OCI-LY1 (cell line): ENCODE results near the gene NOX5.

ENCODE experiments used
- H2AFZ ChIP-seq: fragments of 200-600 bp; sonication (generic), shearing (Covaris generic); 2 replicates; pipeline ENCODE4 v1.6.0; 2014; ENCODE audit warnings: antibody characterized with exemption, mild to moderate bottlenecking, low read length
- H3F3A ChIP-seq: fragments of 200-600 bp; sonication (generic), shearing (Covaris generic); 2 replicates; pipeline ENCODE4 v1.6.0; 2014; ENCODE audit warnings: mild to moderate bottlenecking, antibody characterized with exemption, low read length, moderate library complexity; ENCODE audit not compliant: insufficient read depth
- H3K27ac ChIP-seq: fragments of 200-600 bp; sonication (generic); 2 replicates; pipeline ENCODE4 v1.5.1; 2014; ENCODE audit warnings: low read length, mixed run types, mild to moderate bottlenecking, low read depth; ENCODE audit not compliant: poor library complexity, severe bottlenecking
- H3K27me3 ChIP-seq: fragments of 200-600 bp; sonication (generic); 2 replicates; pipeline ENCODE4 v1.6.0; 2014; ENCODE audit warnings: antibody characterized with exemption, mild to moderate bottlenecking, low read length, moderate library complexity; ENCODE audit not compliant: insufficient read depth
- H3K36me3 ChIP-seq: fragments of 200-600 bp; sonication (generic); 2 replicates; pipeline ENCODE4 v1.6.1; 2014; ENCODE audit warnings: mild to moderate bottlenecking, antibody characterized with exemption, low read length, moderate library complexity, mixed read lengths; ENCODE audit not compliant: insufficient read depth
- H3K4me1 ChIP-seq: fragments of 200-600 bp; sonication (generic); 2 replicates; pipeline ENCODE4 v1.5.1; 2014; ENCODE audit warnings: mild to moderate bottlenecking, low read length, moderate library complexity; ENCODE audit not compliant: insufficient read depth, severe bottlenecking
- H3K4me2 ChIP-seq: fragments of 200-600 bp; sonication (generic), shearing (Covaris generic); 2 replicates; pipeline ENCODE4 v1.6.1; 2014; ENCODE audit warnings: low read length
- H3K4me3 ChIP-seq: fragments of 200-600 bp; sonication (generic); 2 replicates; pipeline ENCODE4 v1.5.1; 2014; ENCODE audit warnings: low read length, low read depth, mild to moderate bottlenecking, mixed read lengths; ENCODE audit not compliant: poor library complexity, severe bottlenecking
- H3K79me2 ChIP-seq: fragments of 200-600 bp; shearing (Covaris generic); 2 replicates; pipeline ENCODE4 v1.6.1; 2016; ENCODE audit warnings: mixed run types, low read length, mixed read lengths; ENCODE audit not compliant: insufficient read depth
- H3K9ac ChIP-seq: fragments of 200-600 bp; sonication (generic), shearing (Covaris generic); 2 replicates; pipeline ENCODE4 v1.6.1; 2014; ENCODE audit warnings: mild to moderate bottlenecking, low read length, mixed read lengths
- H3K9me2 ChIP-seq: fragments of 200-600 bp; sonication (generic), shearing (Covaris generic); 2 replicates; pipeline ENCODE4 v1.6.1; 2014; ENCODE audit warnings: low read depth, mild to moderate bottlenecking, low read length, mixed read lengths
- H3K9me3 ChIP-seq: fragments of 200-600 bp; shearing (Covaris generic); 2 replicates; pipeline ENCODE4 v1.6.1; 2014; ENCODE audit warnings: low read length, mixed read lengths
- H4K20me1 ChIP-seq: fragments of 200-600 bp; sonication (generic), shearing (Covaris generic); 2 replicates; pipeline ENCODE4 v1.6.0; 2016; ENCODE audit warnings: mild to moderate bottlenecking, low read length; ENCODE audit not compliant: insufficient read depth
- EZH2 ChIP-seq: fragments of 200-600 bp; sonication (generic), shearing (Covaris generic); IDR thresholded peaks from 2 replicates; pipeline ENCODE4 v1.8.0; 2017; ENCODE audit warnings: borderline replicate concordance, mixed run types, mild to moderate bottlenecking, antibody characterized with exemption, low read length, moderate library complexity, mixed read lengths
- TF ChIP-seq, protein P1 (sequence below): fragments of 200-600 bp; sonication (generic), shearing (Covaris generic); IDR thresholded peaks from 2 replicates; pipeline ENCODE4 v1.5.1; 2017; ENCODE audit warnings: mild to moderate bottlenecking, antibody characterized with exemption, low read length, moderate library complexity, mixed read lengths

The NOX5 gene

DNA sequence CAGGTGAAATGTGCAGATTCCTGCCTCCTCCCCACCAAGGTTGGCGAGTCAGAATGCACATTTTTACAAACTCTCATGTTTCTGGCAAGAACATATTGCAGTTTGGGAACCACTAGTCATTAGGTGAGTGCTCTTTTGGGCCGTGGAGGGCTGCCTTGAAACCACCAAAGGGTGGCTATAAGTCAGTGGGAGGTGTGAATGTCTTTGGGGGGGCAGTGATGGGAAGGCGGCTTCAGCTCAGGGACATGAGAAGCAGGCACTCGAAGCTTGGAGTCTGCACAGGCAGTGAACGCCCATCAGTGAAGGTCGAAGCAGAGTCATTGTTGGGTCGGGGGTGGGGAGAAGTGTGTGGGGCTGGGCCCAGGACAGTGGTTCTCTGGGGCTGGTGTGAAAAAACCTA lies 1.1 kb downstream of the NOX5 start:
- Histone ChIP-seq H3K9me3 (no peaks in the 10 kb centered on the region), H3F3A (no peaks in the 10 kb centered on the region), H3K9me2 (no peaks in the 10 kb centered on the region), H3K4me1 (no peaks in the 10 kb centered on the region), H3K36me3 (no peaks in the 10 kb centered on the region), H3K4me2 (no peak overlapping the region), H3K79me2 (no peaks in the 10 kb centered on the region), H3K4me3 (no peak overlapping the region), H4K20me1 (no peaks in the 10 kb centered on the region), H3K27me3 (no peaks in the 10 kb centered on the region), H3K27ac (no peak overlapping the region), H3K9ac (no peak overlapping the region), H2AFZ (no peak overlapping the region)
- TF ChIP-seq, protein P1, sequence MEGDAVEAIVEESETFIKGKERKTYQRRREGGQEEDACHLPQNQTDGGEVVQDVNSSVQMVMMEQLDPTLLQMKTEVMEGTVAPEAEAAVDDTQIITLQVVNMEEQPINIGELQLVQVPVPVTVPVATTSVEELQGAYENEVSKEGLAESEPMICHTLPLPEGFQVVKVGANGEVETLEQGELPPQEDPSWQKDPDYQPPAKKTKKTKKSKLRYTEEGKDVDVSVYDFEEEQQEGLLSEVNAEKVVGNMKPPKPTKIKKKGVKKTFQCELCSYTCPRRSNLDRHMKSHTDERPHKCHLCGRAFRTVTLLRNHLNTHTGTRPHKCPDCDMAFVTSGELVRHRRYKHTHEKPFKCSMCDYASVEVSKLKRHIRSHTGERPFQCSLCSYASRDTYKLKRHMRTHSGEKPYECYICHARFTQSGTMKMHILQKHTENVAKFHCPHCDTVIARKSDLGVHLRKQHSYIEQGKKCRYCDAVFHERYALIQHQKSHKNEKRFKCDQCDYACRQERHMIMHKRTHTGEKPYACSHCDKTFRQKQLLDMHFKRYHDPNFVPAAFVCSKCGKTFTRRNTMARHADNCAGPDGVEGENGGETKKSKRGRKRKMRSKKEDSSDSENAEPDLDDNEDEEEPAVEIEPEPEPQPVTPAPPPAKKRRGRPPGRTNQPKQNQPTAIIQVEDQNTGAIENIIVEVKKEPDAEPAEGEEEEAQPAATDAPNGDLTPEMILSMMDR, result no peak
- TF ChIP-seq EZH2, result no peak

DNA sequence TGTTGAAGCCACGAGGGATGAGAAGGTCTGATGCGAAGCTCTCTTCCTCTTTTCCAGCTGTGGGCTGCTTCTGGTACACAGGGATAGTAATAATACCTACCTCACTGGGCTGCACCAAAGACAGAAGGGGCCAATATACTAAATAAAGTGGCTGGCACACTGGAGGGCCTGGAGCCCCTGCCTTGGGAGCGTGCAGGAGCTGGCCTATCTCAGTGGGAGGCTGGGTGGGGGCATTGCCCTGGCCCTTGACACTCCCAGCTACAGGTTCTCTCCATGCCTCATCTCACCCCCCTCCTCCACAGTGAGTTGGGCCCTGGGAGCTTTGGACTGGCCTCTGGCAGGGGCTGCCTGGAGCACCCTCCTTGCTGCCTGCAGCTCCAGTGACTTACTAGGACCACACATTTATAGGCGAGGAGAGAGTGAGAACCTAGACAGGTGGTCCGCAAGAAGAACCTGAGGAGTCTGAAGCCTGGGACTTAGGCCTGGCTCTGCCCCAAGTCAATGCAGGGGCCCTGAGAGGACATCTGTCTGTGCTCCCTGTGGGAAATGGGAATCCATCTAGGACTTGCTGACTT lies 1.6 kb downstream of the NOX5 start:
- TF ChIP-seq, protein P1, result no peak
- no peak for TF ChIP-seq EZH2
- no peaks in the 10 kb centered on the region for H4K20me1 ChIP-seq
- no peaks in the 10 kb centered on the region for H3F3A ChIP-seq
- no peak overlapping the region for H3K27ac ChIP-seq
- H3K9me3 ChIP-seq, result no peaks in the 10 kb centered on the region
- no peaks in the 10 kb centered on the region for H3K9me2 ChIP-seq
- H3K4me3 ChIP-seq, result no peak overlapping the region
- no peak overlapping the region for H3K9ac ChIP-seq
- no peak overlapping the region for H3K4me2 ChIP-seq
- no peak overlapping the region for H2AFZ ChIP-seq
- no peaks in the 10 kb centered on the region for H3K27me3 ChIP-seq
- no peaks in the 10 kb centered on the region for H3K36me3 ChIP-seq
- no peaks in the 10 kb centered on the region for H3K4me1 ChIP-seq
- H3K79me2 ChIP-seq, result no peaks in the 10 kb centered on the region

DNA sequence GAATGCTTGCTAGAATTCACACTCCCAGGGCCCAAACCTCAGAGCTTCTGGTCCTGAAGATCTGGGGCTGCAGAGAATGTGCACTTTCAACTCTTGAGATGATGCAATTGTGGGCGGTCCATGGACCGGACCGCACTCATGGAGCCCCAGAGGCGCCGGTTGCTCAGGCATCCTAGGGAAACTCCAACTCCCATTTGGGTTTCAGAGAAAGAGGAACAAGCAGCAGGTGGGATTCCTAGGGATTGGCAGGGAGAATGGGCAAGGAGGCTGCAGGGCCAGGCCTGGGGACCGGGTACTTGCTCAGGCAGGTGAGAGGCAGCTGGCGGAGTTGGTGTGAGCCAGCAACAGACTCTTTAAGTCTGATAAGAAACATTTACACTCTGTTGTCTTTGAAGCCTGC lies 3.5 kb downstream of the NOX5 start:
- Histone ChIP-seq H3K27ac (no peak overlapping the region), H3K79me2 (no peaks in the 10 kb centered on the region), H3K4me1 (no peaks in the 10 kb centered on the region), H3K4me2 (no peak overlapping the region), H3K36me3 (no peaks in the 10 kb centered on the region), H3K9ac (no peak overlapping the region), H3F3A (no peaks in the 10 kb centered on the region), H3K9me3 (no peaks in the 10 kb centered on the region), H3K27me3 (no peaks in the 10 kb centered on the region), H4K20me1 (no peaks in the 10 kb centered on the region), H3K4me3 (no peak overlapping the region), H2AFZ (no peak overlapping the region), H3K9me2 (no peaks in the 10 kb centered on the region)
- TF ChIP-seq EZH2, result no peak
- TF ChIP-seq, protein P1, result no peak
